ENCODE results near the gene TTC7B.

TTC7B gene

GRCh38 chr14:90559811-90560492 lies 256.3 kb downstream of the TTC7B start:
- no peak for TF ChIP-seq CTCF (IDR thresholded peaks at IDR 0.05)

- TF ChIP-seq CTCF (IDR thresholded peaks at IDR 0.05): no peak
These were observed 257.1 kb downstream of the TTC7B start for GRCh38 chr14:90558983-90559590.

GRCh38 chr14:90558041-90558982 lies 257.9 kb downstream of the TTC7B start:
- TF ChIP-seq CTCF (IDR thresholded peaks at IDR 0.05): no peak

GRCh38 chr14:90557516-90557915 lies 258.7 kb downstream of the TTC7B start:
- no peak for TF ChIP-seq CTCF (IDR thresholded peaks at IDR 0.05)

GRCh38 chr14:90556666-90557450 lies 259.4 kb downstream of the TTC7B start:
- no peak for TF ChIP-seq CTCF (IDR thresholded peaks at IDR 0.05)

GRCh38 chr14:90556012-90556477 lies 260.2 kb downstream of the TTC7B start:
- TF ChIP-seq CTCF (IDR thresholded peaks at IDR 0.05): no peak

Data from LNCAP (cell line).